ENCODE measurements around the gene C1orf21.

Gene C1orf21

DNA sequence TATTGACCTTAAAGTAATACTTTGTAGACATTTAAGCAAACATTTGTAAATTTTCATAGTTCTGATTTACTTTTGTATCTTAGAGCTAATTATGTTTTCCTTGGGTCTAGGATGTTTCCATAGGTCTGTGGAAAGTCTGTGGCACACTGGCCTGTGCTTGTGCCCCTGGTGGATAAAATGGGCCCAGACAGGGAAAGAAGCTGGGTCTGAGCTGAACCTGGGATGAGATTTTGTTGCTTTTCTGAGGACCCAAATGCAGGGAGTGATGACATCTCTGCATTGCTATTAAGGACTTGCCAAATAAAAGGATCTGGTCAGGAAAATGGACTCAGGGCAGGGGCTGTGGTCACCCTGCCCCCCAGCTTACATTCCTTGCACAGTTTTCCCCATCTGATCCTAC is 41.8 kb downstream of the C1orf21 start:
- ATAC-seq (replicated peaks): no peak
- Mint-ChIP-seq H3K4me1 (no peaks in the 10 kb centered on the region), H3K36me3 (no peaks in the 10 kb centered on the region)

DNA sequence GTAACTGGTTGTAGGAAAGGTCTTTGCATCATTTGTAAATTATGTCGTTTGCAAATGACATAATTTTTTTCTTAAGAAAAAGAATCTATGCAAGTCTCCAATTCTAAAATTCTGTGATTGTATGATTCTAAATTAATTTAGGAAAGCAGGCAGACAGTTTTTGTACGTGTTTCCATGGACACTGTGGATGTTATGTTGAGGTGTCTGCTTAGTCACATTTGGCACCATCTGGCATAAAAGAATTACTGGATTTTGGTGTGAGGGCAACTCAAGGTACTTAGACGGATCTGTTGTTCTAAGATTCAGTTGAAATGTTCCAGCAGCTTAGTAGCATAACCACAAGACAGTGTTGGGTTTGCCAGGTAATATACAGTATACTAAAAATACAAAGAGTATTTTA is 42.5 kb downstream of the C1orf21 start:
- no peak for ATAC-seq (replicated peaks)
- Mint-ChIP-seq H3K9me3 (peaks cover 0 to 3% of the 10 kb centered on the region in 2 donors), H3K4me3 (no peak overlapping the region), H3K27me3 (no peaks in the 10 kb centered on the region), H3K4me1 (no peaks in the 10 kb centered on the region), H3K27ac (no peak overlapping the region), H3K36me3 (no peaks in the 10 kb centered on the region)
- no peak for DNase-seq

More for the DNA sequence above, 41.8 kb downstream of the C1orf21 start:
- DNase-seq: no peak
- Mint-ChIP-seq H3K9me3 (peaks cover 0 to 3% of the 10 kb centered on the region in 2 donors), H3K27ac (no peak overlapping the region), H3K4me3 (no peak overlapping the region), H3K27me3 (no peaks in the 10 kb centered on the region)

DNA sequence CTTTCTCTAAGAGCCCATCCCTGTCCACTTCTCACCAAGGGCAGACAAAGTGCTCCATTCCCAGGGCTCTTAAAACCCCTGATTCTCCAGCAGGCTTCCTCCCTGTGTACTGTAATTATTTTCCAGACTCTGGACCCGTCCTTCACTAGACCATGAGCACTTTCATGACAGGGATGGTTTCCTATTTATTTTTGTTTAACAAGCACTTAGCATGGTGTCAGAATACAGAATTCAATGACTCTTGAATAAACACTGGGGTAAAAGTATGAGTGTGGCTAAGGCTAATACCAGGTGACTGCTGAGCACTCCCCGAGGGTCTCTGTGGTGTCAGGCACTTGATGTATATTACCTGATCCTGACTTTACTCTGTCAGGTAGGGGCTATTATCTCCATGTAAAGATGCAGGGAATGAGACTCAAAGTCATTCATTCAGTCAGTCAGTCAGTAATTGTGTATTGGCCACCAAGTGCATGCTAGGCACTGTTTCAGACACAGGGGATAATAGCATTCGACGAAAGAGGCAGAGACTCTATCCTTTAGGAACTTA is 47.2 kb downstream of the C1orf21 start:
- Mint-ChIP-seq H3K4me3 (no peak overlapping the region), H3K27me3 (no peaks in the 10 kb centered on the region), H3K36me3 (no peaks in the 10 kb centered on the region), H3K27ac (no peak overlapping the region), H3K9me3 (peaks cover 0 to 3% of the 10 kb centered on the region in 2 donors), H3K4me1 (no peaks in the 10 kb centered on the region)
- DNase-seq: no peak
- no peak for ATAC-seq (replicated peaks)

DNA sequence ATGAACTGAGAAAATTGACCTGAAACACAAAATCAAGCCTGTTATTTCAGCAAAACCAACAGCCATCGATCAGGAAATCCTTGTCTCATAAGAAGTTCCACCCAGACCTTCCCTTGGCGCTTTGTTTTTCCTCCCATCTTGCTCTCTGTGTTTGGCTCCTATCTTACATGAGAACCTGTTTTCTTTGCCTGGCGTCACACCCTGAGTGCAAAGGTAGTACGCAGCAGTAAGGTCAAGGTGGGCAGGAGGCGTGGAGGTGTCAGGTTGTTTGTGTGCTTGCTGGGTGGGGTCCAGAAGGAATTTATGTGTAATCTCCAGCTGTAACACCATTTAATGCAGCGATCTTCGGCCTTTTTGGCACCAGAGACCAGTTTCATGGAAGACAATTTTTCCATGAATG is 50.5 kb downstream of the C1orf21 start:
- no peak for DNase-seq
- Mint-ChIP-seq H3K27me3 (no peaks in the 10 kb centered on the region), H3K4me1 (no peaks in the 10 kb centered on the region), H3K36me3 (no peaks in the 10 kb centered on the region), H3K4me3 (no peak overlapping the region), H3K9me3 (no peaks in the 10 kb centered on the region), H3K27ac (no peak overlapping the region)
- ATAC-seq (replicated peaks): no peak

DNA sequence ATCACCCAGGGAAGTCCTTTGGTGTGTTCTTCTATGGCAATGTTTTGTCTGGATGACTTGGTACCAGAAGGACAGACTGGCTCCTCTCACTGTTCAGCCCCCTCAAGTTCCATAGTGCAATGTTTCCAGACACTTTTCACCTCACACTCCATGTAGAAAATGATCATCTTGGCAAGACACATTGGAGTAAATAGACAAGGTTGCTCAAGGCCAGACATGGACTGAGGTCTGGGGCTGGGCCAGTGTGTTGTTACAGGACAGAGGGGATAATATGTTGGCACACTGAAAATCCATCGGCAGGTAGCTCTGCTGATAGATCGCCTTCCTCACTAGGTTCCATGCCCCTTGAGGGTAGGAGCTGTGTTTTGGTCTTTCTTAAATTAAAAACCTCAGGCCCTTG is 51.5 kb downstream of the C1orf21 start:
- ATAC-seq (replicated peaks): no peak
- no peak for DNase-seq
- Mint-ChIP-seq H3K27ac (no peak overlapping the region), H3K9me3 (no peaks in the 10 kb centered on the region), H3K4me3 (no peak overlapping the region), H3K36me3 (no peaks in the 10 kb centered on the region), H3K4me1 (no peaks in the 10 kb centered on the region), H3K27me3 (no peaks in the 10 kb centered on the region)

DNA sequence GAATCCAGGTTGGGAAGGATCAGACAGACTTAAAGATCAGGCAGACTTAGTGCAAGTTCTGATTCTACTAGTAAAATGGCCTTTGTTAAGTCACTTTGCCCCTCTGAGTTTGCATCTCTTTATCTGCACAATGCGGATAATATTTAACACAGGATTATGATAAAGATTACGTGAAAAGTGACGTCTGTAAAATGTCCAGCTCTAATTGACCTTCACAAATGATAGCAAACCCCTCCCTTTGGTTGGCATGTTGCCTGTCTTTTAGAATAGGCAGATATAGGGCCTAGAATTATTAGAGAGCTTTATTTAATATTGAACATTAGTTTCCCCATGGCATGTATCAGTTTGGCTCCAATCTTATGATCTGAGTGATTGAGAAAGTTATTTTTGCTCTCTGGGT is 55.4 kb downstream of the C1orf21 start:
- ATAC-seq (replicated peaks): no peak
- no peak for DNase-seq
- Mint-ChIP-seq H3K9me3 (no peaks in the 10 kb centered on the region), H3K27ac (no peak overlapping the region), H3K4me3 (no peak overlapping the region), H3K27me3 (no peaks in the 10 kb centered on the region), H3K36me3 (no peaks in the 10 kb centered on the region), H3K4me1 (no peaks in the 10 kb centered on the region)

DNA sequence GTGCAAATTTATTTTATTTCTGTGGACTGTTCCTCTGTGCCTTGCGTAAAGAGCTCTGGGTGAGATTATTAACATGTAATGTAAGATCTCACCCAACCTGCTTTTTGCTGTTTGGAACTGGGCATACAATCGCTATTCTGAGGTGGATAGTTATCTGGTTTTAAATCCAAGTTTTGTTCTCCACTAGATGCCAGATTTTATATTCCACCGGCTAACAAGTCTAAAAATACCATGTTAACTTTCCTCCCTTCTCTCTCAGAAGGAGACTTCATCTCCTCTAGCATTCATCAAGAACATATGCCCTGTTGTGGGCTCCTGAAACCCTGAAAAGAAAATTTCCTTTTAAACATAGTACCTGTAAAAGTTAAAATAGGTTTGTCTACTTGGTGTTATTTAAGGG is 56.4 kb downstream of the C1orf21 start:
- H3K36me3 Mint-ChIP-seq: no peaks in the 10 kb centered on the region
- H3K4me1 Mint-ChIP-seq: no peaks in the 10 kb centered on the region
- no peak overlapping the region for H3K4me3 Mint-ChIP-seq
- H3K27me3 Mint-ChIP-seq: no peaks in the 10 kb centered on the region
- ATAC-seq (replicated peaks) (no peak), DNase-seq (no peak)
- H3K27ac Mint-ChIP-seq: no peak overlapping the region
- H3K9me3 Mint-ChIP-seq: no peaks in the 10 kb centered on the region

DNA sequence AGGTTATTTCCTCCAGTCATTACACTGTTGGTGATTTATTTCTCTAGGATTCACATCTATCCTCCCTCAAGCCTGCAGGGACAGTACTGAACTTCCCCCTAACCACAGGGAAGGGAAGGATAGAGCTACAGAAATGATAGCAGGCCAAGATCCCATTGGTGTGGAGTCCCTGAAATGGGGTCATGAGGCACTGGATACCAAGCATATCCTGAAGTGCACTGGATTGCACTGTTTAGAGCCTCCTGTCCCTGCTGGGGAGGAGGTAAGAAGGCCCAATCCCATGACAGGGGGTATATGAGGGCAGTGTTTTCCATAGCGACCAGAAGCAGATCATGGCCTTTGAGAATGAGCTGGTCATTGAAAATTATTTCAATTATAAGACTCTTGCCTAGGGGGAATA is 56.8 kb downstream of the C1orf21 start:
- Mint-ChIP-seq H3K27ac (no peak overlapping the region), H3K27me3 (no peaks in the 10 kb centered on the region), H3K4me3 (no peak overlapping the region), H3K36me3 (no peaks in the 10 kb centered on the region), H3K4me1 (no peaks in the 10 kb centered on the region), H3K9me3 (no peaks in the 10 kb centered on the region)
- ATAC-seq (replicated peaks): no peak
- DNase-seq: no peak

DNA sequence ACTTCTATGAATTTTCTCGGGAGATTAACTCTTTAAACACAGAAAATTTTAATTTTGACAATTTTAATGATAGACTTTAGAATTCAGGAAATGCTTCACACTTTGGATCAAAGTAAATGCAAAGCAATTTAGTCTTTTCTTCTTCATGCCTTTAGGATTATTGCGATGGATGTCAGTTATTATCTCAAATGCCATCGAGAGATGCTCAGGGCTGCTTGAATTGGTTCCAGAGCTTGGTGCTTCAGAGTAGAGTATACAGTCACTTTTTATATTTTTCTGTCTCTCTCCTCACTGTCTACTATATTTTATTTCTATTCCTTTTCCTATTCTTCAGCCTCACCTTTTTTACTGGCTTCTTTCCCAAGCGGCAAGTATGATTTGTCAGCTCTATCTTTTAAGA is 59.2 kb downstream of the C1orf21 start:
- no peak for DNase-seq
- ATAC-seq (replicated peaks): no peak
- Mint-ChIP-seq H3K4me1 (no peaks in the 10 kb centered on the region), H3K27me3 (no peaks in the 10 kb centered on the region), H3K27ac (no peak overlapping the region), H3K9me3 (peaks cover 0 to 2% of the 10 kb centered on the region in 2 donors), H3K36me3 (no peaks in the 10 kb centered on the region), H3K4me3 (no peak overlapping the region)

DNA sequence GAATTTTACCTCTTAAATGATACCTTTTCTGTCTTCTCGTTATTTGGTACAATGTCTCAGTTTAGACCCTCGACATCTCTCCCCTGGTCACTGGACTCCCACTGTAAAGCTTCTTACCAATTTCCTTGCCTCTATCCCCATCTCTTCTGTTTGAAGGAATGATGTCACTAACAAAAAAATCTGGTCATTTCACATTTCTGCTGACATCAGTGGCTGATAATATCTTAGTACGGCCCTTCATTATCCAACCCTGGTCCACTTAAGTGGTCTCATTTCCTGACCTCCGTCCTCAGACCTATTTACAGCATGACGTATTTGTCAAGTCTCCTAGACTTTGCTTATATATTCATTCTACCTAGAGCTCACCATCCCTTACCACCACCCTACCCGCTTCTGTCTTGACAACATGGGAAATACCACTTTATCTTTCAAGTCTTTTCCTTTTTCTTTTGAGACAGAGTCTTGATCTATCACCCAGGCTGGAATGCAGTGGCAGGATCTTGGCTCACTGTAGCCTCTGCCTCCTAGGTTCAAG is 60.9 kb downstream of the C1orf21 start:
- Mint-ChIP-seq H3K27ac (no peak overlapping the region), H3K4me1 (no peaks in the 10 kb centered on the region), H3K36me3 (no peaks in the 10 kb centered on the region), H3K9me3 (peaks cover 0 to 2% of the 10 kb centered on the region in 2 donors), H3K27me3 (no peaks in the 10 kb centered on the region), H3K4me3 (no peak overlapping the region)
- no peak for DNase-seq
- no peak for ATAC-seq (replicated peaks)

DNA sequence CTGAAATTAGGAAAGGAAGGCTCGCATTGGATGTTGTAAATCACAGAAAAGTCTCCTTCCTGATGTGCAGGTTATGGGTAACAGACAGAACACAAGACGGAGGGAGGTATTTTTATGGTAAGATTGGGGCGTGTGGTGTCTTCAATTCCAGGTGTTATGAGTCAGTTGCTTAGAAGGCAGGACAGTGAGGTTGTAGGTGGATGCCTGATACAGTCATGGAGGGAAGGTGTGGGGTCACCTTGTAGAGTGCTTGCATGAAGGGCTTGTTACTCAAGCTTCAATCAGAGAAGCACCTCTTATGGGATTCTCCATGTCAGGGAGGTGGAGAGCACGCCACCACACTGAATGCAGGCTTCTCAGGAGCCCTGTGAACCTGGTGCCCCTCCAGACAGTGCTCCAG is 63.1 kb downstream of the C1orf21 start:
- Mint-ChIP-seq H3K27ac (no peak overlapping the region), H3K9me3 (peaks cover 0 to 2% of the 10 kb centered on the region in 2 donors), H3K4me3 (no peak overlapping the region), H3K36me3 (no peaks in the 10 kb centered on the region), H3K4me1 (no peaks in the 10 kb centered on the region), H3K27me3 (no peaks in the 10 kb centered on the region)
- DNase-seq (no peak), ATAC-seq (replicated peaks) (no peak)

DNA sequence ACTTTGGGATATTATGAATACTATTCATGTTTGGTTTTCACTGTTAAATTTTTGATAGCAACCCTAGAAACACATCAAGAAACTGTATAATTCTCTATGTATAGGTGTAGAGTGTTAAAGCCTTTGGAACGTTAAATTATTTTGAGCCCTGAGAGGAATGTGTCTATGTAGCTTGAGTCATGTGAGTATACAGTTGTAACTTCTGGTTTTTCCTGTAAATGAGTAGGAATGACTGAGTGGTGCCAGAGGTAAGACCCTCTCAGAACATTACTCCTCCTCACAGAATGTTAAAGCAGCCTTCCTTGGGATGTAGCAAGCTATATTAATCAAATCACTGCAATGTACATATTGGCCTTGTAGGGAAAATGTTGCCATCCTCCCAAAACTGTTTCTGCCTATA is 69.0 kb downstream of the C1orf21 start:
- Mint-ChIP-seq H3K9me3 (no peaks in the 10 kb centered on the region), H3K4me1 (peaks cover 8 to 13% of the 10 kb centered on the region in 2 donors), H3K27me3 (peaks cover 0 to 3% of the 10 kb centered on the region in 2 donors), H3K4me3 (no peak overlapping the region), H3K36me3 (no peaks in the 10 kb centered on the region), H3K27ac (no peak overlapping the region)
- no peak for ATAC-seq (replicated peaks)
- DNase-seq: no peak

DNA sequence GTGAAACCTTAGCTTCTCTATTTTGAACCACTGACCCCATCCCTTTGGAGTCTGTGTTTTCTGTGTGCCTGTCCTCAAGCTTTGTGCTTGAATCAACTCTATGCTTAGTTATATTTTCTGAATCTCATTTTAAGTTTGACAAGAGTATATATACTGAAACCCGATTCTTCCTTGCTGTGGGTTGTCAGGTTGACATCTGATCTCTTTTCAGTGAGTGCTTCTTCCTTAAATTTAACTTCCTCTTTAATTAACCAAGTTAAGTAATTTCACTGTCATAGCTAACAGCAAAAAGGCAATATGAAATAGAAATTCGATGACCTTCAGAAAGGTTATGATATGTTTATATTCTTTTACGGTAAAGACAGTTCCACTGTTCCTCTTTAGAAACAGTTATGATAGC is 69.4 kb downstream of the C1orf21 start:
- DNase-seq (no peak), ATAC-seq (replicated peaks) (peak; percentile 86 to 93)
- Mint-ChIP-seq H3K36me3 (no peaks in the 10 kb centered on the region), H3K27me3 (peaks cover 0 to 3% of the 10 kb centered on the region in 2 donors), H3K9me3 (no peaks in the 10 kb centered on the region), H3K27ac (no peak overlapping the region), H3K4me1 (peaks cover 8 to 13% of the 10 kb centered on the region in 2 donors), H3K4me3 (no peak overlapping the region)

DNA sequence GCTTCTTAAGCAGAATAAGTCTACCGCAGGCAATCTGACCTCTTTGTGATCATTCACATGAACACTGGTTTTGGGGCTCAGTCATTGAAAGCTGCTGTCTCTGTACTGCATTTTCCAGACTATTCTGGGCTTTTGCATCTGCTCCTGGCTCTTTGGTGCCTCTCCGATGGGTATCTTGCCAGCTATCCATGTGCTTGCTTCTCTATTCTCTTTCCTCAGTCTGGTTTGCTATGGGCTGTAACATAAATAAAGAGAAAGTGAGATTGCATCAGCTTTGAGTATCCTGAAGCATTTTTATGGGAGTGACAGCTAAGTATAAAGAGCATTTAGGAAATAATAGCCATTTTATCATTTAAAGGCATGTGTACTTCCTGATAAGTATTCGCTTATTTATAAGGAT is 70.7 kb downstream of the C1orf21 start:
- H3K27ac Mint-ChIP-seq: no peak overlapping the region

DNA sequence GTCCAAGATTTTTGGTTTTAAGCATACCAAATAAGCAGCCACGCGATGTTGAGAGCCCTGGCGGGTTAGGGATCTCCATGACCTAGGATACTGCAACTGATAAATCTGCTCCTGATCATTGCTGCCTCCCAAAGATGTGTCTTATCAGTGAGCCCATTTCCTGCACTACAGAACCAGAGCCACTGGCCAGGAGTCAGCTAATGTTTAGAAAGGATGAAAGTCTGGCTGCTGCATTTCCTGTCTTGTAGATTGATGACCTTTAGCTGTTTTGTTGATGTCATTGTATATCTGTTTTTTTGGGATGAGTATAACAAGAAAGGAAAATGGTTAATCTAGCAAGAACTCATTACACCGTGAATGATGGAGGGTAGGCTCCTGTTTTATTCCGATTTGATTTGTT is 74.5 kb downstream of the C1orf21 start:
- ATAC-seq (replicated peaks) (no peak), DNase-seq (no peak)
- no peaks in the 10 kb centered on the region for H3K9me3 Mint-ChIP-seq
- H3K4me3 Mint-ChIP-seq: no peak overlapping the region
- H3K4me1 Mint-ChIP-seq: peaks cover 4 to 10% of the 10 kb centered on the region in 2 donors
- H3K27me3 Mint-ChIP-seq: peaks cover 0 to 3% of the 10 kb centered on the region in 2 donors
- H3K27ac Mint-ChIP-seq: no peak overlapping the region
- no peaks in the 10 kb centered on the region for H3K36me3 Mint-ChIP-seq

More for the DNA sequence above, 70.7 kb downstream of the C1orf21 start:
- DNase-seq (no peak), ATAC-seq (replicated peaks) (no peak)
- Mint-ChIP-seq H3K27me3 (peaks cover 0 to 3% of the 10 kb centered on the region in 2 donors), H3K4me3 (no peak overlapping the region), H3K9me3 (no peaks in the 10 kb centered on the region), H3K4me1 (peaks cover 8 to 18% of the 10 kb centered on the region in 2 donors), H3K36me3 (no peaks in the 10 kb centered on the region)

DNA sequence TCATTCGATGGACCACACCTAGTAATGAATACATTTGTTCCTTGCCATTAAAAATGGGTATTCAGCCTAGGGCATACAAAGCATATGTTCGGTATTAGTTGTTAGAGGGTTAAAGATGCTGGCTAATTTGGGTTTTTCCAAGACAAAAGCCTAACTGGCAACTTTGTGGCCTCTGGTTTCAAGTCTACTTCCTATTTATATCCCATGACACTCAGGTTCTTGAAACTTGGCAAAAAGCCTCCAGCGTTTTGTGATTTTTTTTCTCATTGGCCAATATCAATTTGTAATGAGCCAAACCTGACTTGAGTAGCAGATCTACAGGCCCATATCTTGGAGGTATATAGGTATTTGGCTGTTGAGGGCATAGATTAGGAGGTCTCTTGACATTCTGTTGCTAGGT is 75.3 kb downstream of the C1orf21 start:
- H3K36me3 Mint-ChIP-seq: no peaks in the 10 kb centered on the region
- peaks cover 0 to 4% of the 10 kb centered on the region in 2 donors for H3K4me1 Mint-ChIP-seq
- H3K4me3 Mint-ChIP-seq: no peak overlapping the region
- H3K27me3 Mint-ChIP-seq: peaks cover 0 to 3% of the 10 kb centered on the region in 2 donors
- no peaks in the 10 kb centered on the region for H3K9me3 Mint-ChIP-seq
- DNase-seq (no peak), ATAC-seq (replicated peaks) (no peak)
- no peak overlapping the region for H3K27ac Mint-ChIP-seq
